Neural progenitor cell (in vitro differentiated cells): Measurements from ENCODE around the gene NCK1. TPM values are rescaled to one million over a fixed set of nuclear protein-coding genes. Genes with fewer than 3 reads are reported as not detected.

Experiments used
- DNase-seq: peaks from one replicate; pipeline ENCODE4 v3.0.0-alpha.2; 2016; ENCODE audit warnings: low spot score
- H2AFZ ChIP-seq: fragments of 200-600 bp; sonication (generic); replicated peaks from 2 replicates; pipeline ENCODE4 v1.6.1; 2016; ENCODE audit warnings: antibody characterized with exemption
- H3F3A ChIP-seq: fragments of 200-600 bp; sonication (generic); 2 replicates; pipeline ENCODE4 v1.6.1; 2016; ENCODE audit warnings: antibody characterized with exemption, low read depth
- H3K27ac ChIP-seq: fragments of 200-600 bp; sonication (generic); 2 replicates; pipeline ENCODE4 v1.5.1; 2016; ENCODE audit warnings: mild to moderate bottlenecking
- H3K27me3 ChIP-seq: fragments of 200-600 bp; sonication (generic); 2 replicates; pipeline ENCODE4 v1.6.1; 2016; ENCODE audit warnings: mild to moderate bottlenecking, moderate library complexity
- H3K36me3 ChIP-seq: fragments of 200-600 bp; sonication (generic); 2 replicates; pipeline ENCODE4 v1.5.1; 2016
- H3K4me1 ChIP-seq: fragments of 200-600 bp; sonication (generic); 2 replicates; pipeline ENCODE4 v1.6.1; 2016; ENCODE audit warnings: mixed run types
- H3K4me2 ChIP-seq: fragments of 200-600 bp; sonication (generic); 2 replicates; pipeline ENCODE4 v1.6.1; 2016
- H3K4me3 ChIP-seq: fragments of 200-600 bp; sonication (generic); 2 replicates; pipeline ENCODE4 v1.5.1; 2016
- H3K79me2 ChIP-seq: fragments of 200-600 bp; sonication (generic); 2 replicates; pipeline ENCODE4 v1.6.1; 2016; ENCODE audit warnings: low read depth
- H3K9ac ChIP-seq: fragments of 200-600 bp; sonication (generic); 2 replicates; pipeline ENCODE4 v1.6.1; 2016
- H3K9me3 ChIP-seq: fragments of 200-600 bp; sonication (generic); 2 replicates; pipeline ENCODE4 v1.5.1; 2016; ENCODE audit warnings: low read depth
- H4K20me1 ChIP-seq: fragments of 200-600 bp; sonication (generic); 2 replicates; pipeline ENCODE4 v1.6.1; 2016; ENCODE audit warnings: low read depth
- H3K27ac Mint-ChIP-seq: 3 replicates; pipeline ENCODE4 v1.8.0; 2021; ENCODE audit warnings: mixed read lengths
- H3K27me3 Mint-ChIP-seq: 2 replicates; pipeline ENCODE4 v1.8.0; 2022; ENCODE audit warnings: low read depth, mild to moderate bottlenecking, inconsistent platforms, moderate library complexity, mixed read lengths; ENCODE audit not compliant: insufficient read depth
- H3K36me3 Mint-ChIP-seq: 3 replicates; pipeline ENCODE4 v1.8.0; 2021; ENCODE audit warnings: mixed read lengths
- H3K4me1 Mint-ChIP-seq: 3 replicates; pipeline ENCODE4 v1.8.0; 2021; ENCODE audit warnings: mixed read lengths
- H3K4me3 Mint-ChIP-seq: 3 replicates; pipeline ENCODE4 v1.8.0; 2021; ENCODE audit warnings: mild to moderate bottlenecking, moderate library complexity, mixed read lengths
- H3K9me3 Mint-ChIP-seq: 3 replicates; pipeline ENCODE4 v1.8.0; 2020; ENCODE audit warnings: mixed read lengths
- EZH2 ChIP-seq: fragments of 200-600 bp; sonication (generic); IDR thresholded peaks from 2 replicates; pipeline ENCODE4 v1.6.1; 2017; ENCODE audit warnings: antibody characterized with exemption, mild to moderate bottlenecking, moderate library complexity
- EZH2phosphoT487 ChIP-seq: fragments of 200-600 bp; sonication (generic); IDR thresholded peaks from 2 replicates; pipeline ENCODE4 v1.6.1; 2017; ENCODE audit warnings: antibody characterized with exemption
- total RNA-seq: library from RNA; depleted of rRNA; stranded (reverse); fragments of >200 nt; gene quantifications from 2 replicates; pipeline ENCODE4 v1.2.3, GENCODE V29; 2015; ENCODE audit warnings: low replicate concordance
- TF ChIP-seq, protein P1 (sequence below): fragments of 200-600 bp; sonication (generic); IDR thresholded peaks from 2 replicates; pipeline ENCODE4 v1.5.1; 2017; ENCODE audit warnings: antibody characterized with exemption, mild to moderate bottlenecking

The NCK1 gene
- total RNA-seq, 1 donor from 2014 or later: 46.5 TPM

GRCh38 chr3:136974670-136975069, 112.7 kb downstream of the NCK1 start:
- Mint-ChIP-seq H3K27me3 (peaks cover 4% of the 10 kb centered on the region), H3K4me1 (no peaks in the 10 kb centered on the region), H3K36me3 (peaks cover 11% of the 10 kb centered on the region), H3K9me3 (peaks cover 25% of the 10 kb centered on the region), H3K4me3 (no peak overlapping the region), H3K27ac (no peak overlapping the region)
- TF ChIP-seq EZH2phosphoT487 (no peak), EZH2 (no peak)
- TF ChIP-seq, protein P1, sequence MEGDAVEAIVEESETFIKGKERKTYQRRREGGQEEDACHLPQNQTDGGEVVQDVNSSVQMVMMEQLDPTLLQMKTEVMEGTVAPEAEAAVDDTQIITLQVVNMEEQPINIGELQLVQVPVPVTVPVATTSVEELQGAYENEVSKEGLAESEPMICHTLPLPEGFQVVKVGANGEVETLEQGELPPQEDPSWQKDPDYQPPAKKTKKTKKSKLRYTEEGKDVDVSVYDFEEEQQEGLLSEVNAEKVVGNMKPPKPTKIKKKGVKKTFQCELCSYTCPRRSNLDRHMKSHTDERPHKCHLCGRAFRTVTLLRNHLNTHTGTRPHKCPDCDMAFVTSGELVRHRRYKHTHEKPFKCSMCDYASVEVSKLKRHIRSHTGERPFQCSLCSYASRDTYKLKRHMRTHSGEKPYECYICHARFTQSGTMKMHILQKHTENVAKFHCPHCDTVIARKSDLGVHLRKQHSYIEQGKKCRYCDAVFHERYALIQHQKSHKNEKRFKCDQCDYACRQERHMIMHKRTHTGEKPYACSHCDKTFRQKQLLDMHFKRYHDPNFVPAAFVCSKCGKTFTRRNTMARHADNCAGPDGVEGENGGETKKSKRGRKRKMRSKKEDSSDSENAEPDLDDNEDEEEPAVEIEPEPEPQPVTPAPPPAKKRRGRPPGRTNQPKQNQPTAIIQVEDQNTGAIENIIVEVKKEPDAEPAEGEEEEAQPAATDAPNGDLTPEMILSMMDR: no peak
- H2AFZ ChIP-seq: no peak overlapping the region
- H3K9ac ChIP-seq: no peak overlapping the region
- no peaks in the 10 kb centered on the region for H3F3A ChIP-seq
- no peaks in the 10 kb centered on the region for H4K20me1 ChIP-seq
- no peak for DNase-seq
- H3K4me2 ChIP-seq: no peak overlapping the region
- H3K27ac ChIP-seq: no peak overlapping the region
- H3K79me2 ChIP-seq: no peaks in the 10 kb centered on the region
- H3K4me3 ChIP-seq: no peak overlapping the region
- no peaks in the 10 kb centered on the region for H3K27me3 ChIP-seq
- H3K36me3 ChIP-seq: no peaks in the 10 kb centered on the region
- H3K4me1 ChIP-seq: no peaks in the 10 kb centered on the region
- no peaks in the 10 kb centered on the region for H3K9me3 ChIP-seq

GRCh38 chr3:136979204-136979603, 117.2 kb downstream of the NCK1 start:
- no peaks in the 10 kb centered on the region for H3K4me1 Mint-ChIP-seq
- no peaks in the 10 kb centered on the region for H3K4me1 ChIP-seq
- no peaks in the 10 kb centered on the region for H3K79me2 ChIP-seq

GRCh38 chr3:136979684-136980083, 117.7 kb downstream of the NCK1 start:
- no peaks in the 10 kb centered on the region for H3K4me1 ChIP-seq
- H3K9ac ChIP-seq: no peak overlapping the region
- H4K20me1 ChIP-seq: no peaks in the 10 kb centered on the region

More at GRCh38 chr3:136979204-136979603, 117.2 kb downstream of the NCK1 start:
- Histone ChIP-seq H3K27me3 (no peaks in the 10 kb centered on the region), H3K36me3 (no peaks in the 10 kb centered on the region), H3K4me2 (no peak overlapping the region), H2AFZ (no peak overlapping the region), H3F3A (no peaks in the 10 kb centered on the region), H3K9me3 (no peaks in the 10 kb centered on the region), H3K27ac (no peak overlapping the region), H3K4me3 (no peak overlapping the region), H4K20me1 (no peaks in the 10 kb centered on the region), H3K9ac (no peak overlapping the region)
- no peak for DNase-seq
- no peak overlapping the region for H3K27ac Mint-ChIP-seq
- H3K27me3 Mint-ChIP-seq: peaks cover 4% of the 10 kb centered on the region
- H3K9me3 Mint-ChIP-seq: peaks cover 8% of the 10 kb centered on the region
- TF ChIP-seq EZH2phosphoT487 (no peak), EZH2 (no peak)
- TF ChIP-seq, protein P1: no peak
- H3K36me3 Mint-ChIP-seq: peaks cover 7% of the 10 kb centered on the region
- H3K4me3 Mint-ChIP-seq: no peak overlapping the region

More at GRCh38 chr3:136979684-136980083, 117.7 kb downstream of the NCK1 start:
- Mint-ChIP-seq H3K9me3 (peaks cover 7% of the 10 kb centered on the region), H3K4me1 (no peaks in the 10 kb centered on the region), H3K4me3 (no peak overlapping the region), H3K27ac (no peak overlapping the region), H3K36me3 (peaks cover 7% of the 10 kb centered on the region), H3K27me3 (peaks cover 4% of the 10 kb centered on the region)
- Histone ChIP-seq H3K27me3 (no peaks in the 10 kb centered on the region), H2AFZ (no peak overlapping the region), H3K4me2 (no peak overlapping the region), H3K36me3 (no peaks in the 10 kb centered on the region), H3K27ac (no peak overlapping the region), H3F3A (no peaks in the 10 kb centered on the region), H3K4me3 (no peak overlapping the region), H3K9me3 (no peaks in the 10 kb centered on the region), H3K79me2 (no peaks in the 10 kb centered on the region)
- DNase-seq: no peak
- no peak for TF ChIP-seq EZH2
- no peak for TF ChIP-seq EZH2phosphoT487
- TF ChIP-seq, protein P1: no peak
